Stimulated activated CD4-positive, alpha-beta T cell treated with anti-CD3 and anti-CD28 coated beads, TNF-alpha, amount 100 ng/mL, for 4 hours (primary cell): ENCODE data around the gene SYK.
"Not testable (repeated sequence)": the region's sequence is repeated elsewhere in the genome, so short reads cannot be mapped to it uniquely, and the experiment has no call there.

Experiments used
- DNase-seq, 3 experiments: peaks; one replicate each; pipeline ENCODE4 v3.0.0-alpha.2; 2020; ENCODE audit warnings: low read depth in 3 of 3

The SYK gene

GRCh38 chr9:90880669-90881068, 79.0 kb downstream of the SYK start:
- DNase-seq: no peak

GRCh38 chr9:90881648-90882047, 80.0 kb downstream of the SYK start:
- no peak for DNase-seq

DNA sequence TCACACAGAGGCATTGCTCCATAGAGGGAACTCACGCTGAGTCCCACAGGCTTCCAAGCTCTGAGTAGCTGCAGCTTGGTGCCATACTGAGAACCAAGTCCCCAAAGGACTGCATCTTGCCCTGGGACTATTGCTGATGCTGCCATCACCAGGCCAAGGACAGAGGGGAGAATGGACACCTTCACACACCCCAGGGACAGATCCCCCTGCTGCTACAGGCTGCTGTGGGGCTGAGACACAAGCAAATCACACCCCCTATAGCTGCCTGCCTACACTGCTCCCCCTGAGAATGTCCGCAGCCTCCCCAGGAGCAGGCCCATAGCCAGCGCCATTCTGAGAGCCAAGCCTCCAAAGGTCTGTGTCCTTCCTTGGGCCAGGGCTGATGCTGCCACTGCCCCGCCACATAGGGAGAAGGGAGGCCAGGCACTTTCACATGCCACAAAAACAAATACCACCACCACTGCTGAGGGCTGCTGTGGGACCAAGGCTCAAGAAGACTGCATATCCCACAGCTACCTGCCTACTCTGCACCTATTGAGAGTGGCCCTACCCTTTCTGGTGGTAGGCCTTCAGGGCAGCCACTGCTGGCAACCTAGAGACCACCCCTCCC, 81.5 kb downstream of the SYK start:
- DNase-seq: no peak

DNA sequence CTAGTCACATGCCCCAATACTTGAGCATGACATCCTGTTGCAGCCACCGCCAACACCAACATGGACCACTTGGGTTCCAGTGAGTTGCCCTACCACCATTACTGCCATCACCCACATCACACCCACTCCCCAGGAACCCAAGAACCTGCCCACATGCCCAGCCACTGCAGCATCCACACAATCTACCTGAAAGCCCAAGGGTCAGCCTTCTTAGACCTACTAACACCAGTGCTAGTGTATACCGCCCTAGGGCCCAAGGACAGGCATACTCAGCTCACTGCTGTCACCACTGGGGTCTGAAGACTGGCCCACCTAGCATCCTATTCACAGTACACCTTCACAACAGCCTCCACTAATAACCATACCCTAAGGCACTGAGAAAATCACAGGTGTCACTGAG, 82.0 kb downstream of the SYK start:
- DNase-seq: no peak

DNA sequence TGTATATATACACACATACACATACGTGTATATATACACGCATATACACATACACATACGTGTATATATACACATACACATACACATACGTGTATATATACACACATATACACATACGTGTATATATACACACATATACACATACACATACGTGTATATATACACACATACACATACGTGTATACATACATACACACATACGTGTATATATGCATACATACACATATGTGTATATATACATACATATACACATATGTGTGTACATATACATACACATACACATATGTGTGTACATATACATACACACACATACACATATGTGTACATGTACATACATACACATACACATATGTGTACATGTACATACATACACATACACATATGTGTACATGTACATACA, 82.6 kb downstream of the SYK start:
- DNase-seq: no peak

DNA sequence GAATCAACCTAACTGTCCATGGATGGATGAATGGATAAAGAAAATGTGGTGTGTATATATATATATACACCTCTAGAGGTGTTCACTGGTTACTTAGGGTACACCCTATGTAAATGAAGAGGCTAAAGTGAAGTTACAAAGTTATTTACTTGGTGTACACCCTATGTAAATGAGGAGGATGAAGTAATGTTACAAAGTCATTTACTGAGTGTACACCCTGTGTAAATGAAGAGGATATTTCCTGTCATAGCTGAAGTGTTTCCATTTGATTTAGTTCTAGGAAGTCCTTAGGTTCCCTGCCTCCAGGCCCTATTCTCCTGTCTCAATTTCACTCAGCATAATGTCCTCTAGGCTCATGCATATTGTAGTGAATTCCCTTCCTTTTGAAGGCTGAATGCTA, 85.2 kb downstream of the SYK start:
- DNase-seq: not testable (repeated sequence)

- no peak for DNase-seq
Observed at GRCh38 chr9:90888941-90889340, 87.3 kb downstream of the SYK start.

- DNase-seq: no peak
Observed at GRCh38 chr9:90890146-90890810, 88.7 kb downstream of the SYK start.

- DNase-seq: no peak
Observed at GRCh38 chr9:90891308-90892040, 89.9 kb downstream of the SYK start.

DNA sequence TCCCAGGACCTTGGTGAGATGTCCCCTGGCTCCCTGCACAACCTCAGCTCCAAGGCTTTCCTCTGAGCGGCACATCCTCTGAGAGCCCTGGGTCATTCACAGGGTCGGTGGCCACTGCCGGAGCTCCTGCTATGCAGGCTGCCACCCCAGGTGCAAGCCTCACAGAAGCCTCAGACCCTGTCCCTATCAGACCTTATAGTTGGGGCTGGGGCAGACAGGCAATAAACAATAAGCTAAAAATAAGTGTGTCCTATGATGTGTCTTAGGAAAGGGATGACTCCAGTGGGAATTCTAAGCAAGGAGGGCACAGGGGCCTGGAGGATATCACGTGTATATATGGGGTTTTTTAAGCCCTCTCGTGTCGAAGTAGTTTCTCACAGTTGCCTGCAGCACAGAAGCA, 91.3 kb downstream of the SYK start:
- no peak for DNase-seq

GRCh38 chr9:90893706-90894105, 92.1 kb downstream of the SYK start:
- no peak for DNase-seq

DNA sequence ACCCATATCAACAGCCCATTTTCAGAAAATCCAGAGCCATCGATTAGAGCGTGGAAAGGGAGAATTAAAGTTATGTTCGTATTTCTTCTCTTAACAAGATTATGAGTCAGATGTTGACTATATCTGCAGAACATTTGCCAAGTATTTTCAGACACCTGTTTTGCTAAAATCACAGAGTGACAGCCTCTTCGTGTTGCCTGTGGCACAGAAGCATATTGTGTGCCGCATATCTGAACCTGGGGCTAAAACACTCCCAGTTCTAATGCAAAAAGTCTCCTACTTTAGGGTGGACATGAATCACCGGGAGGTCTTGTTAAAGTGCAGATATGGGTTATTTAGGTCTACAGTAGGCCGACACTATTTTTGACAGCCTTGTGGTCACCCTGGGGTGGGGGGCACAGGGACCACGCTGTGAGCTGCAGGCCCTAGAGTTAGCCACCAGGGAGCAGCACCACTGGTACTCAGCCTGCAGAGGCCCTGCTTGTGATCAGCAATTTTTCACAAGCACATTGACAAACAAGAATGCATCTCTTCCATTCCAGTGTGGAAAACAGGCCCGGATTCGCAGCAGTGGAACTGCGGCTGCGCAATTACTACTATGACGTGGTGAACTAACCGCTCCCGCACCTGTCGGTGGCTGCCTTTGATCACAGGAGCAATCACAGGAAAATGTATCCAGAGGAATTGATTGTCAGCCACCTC, 93.5 kb downstream of the SYK start:
- no peak for DNase-seq

DNA sequence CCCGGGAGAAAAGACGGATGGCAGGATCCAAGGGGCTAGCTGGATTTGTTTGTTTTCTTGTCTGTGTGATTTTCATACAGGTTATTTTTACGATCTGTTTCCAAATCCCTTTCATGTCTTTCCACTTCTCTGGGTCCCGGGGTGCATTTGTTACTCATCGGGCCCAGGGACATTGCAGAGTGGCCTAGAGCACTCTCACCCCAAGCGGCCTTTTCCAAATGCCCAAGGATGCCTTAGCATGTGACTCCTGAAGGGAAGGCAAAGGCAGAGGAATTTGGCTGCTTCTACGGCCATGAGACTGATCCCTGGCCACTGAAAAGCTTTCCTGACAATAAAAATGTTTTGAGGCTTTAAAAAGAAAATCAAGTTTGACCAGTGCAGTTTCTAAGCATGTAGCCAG, 94.2 kb downstream of the SYK start:
- no peak for DNase-seq

DNA sequence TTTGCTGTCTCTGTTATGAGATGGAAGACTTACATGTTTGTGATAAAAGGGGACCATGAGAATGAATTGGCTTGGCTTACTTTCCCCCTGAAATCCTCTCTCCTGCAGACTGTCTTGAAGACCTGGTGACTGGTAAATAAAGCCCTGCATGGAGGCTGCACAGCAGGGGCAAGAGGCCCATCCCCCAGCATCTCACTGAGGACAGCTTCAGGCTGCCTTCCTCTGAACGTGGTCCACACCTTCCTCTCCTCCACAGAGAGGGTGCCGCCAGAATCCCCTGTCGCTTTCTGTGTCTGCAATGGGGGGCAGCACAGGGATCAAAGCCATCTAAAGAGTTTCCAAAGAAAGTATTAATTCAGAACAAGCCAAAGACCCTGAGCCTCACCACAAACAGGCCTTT, 94.6 kb downstream of the SYK start:
- no peak for DNase-seq

GRCh38 chr9:90898228-90898627, 96.6 kb downstream of the SYK start:
- no peak for DNase-seq

DNA sequence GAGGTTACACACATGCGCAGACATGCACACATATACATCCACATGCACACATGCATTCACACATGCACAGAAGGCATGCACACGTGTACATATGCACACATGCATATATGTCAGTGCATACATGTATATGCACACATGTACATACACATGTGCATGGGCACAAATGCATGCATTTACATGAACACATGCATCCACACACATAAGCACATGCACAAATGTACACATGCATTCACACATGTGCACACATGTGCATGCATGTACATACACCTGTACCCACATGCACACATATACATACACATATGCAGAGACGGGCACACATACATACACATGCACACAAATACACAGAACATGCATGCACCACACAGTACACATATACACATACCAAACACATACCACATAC, 97.7 kb downstream of the SYK start:
- no peak for DNase-seq

GRCh38 chr9:90900130-90900529, 98.5 kb downstream of the SYK start:
- no peak for DNase-seq

DNA sequence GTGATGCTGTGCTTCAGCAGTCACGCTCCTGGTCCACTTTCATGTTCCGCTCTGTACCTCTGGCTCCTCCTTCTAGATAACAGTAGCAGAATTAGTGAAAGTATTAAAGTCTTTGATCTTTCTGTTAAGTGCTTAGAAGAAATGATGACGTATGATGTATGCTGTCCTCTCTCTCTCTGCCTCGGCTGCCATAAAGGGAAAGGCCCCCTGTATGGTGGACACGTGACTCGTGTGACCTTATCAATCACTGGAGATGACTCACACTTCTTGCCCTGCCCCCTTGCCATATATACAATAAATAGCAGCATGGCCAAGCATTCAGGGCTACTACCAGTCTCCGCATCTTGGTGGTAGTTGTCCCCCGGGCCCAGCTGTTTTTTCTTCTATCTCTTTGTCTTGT, 100.3 kb downstream of the SYK start:
- DNase-seq: no peak

GRCh38 chr9:90903766-90904424, 102.3 kb downstream of the SYK start:
- no peak for DNase-seq

DNA sequence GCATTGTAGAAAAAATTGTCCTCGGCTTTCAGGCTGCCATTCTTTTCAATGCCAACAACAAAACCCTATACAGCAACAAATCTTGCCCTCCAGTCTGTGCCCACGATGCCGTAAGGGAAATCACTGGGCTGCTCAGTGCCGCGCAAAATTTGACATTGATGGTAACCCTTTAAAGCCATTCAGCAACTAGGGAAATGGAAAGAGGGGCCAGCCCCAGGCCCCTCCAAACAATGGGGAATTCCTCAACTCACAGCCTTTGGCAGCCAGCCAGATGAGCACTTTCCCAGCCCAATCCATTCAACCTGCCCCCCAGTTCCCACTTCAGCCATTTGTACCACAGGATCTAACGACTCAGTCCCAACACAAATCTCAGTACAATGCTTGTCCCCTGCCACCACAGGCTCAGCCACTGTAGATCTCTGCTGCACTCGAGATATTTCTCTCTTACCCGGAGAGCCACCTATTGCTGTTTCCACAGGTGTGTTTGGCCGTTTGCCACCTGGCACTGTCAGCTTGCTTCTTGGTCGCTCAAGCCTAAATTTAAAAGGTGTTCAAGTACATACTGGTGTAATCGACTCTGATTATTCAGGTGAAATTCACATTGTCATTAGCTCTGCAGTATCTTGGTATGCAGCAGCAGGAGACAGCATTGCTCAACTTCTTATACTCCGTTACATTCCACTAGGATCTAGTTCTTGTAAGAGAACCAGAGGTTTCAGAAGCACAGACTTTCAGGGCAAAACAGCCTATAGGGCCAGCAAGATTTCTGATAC, 103.3 kb downstream of the SYK start:
- DNase-seq: no peak

DNA sequence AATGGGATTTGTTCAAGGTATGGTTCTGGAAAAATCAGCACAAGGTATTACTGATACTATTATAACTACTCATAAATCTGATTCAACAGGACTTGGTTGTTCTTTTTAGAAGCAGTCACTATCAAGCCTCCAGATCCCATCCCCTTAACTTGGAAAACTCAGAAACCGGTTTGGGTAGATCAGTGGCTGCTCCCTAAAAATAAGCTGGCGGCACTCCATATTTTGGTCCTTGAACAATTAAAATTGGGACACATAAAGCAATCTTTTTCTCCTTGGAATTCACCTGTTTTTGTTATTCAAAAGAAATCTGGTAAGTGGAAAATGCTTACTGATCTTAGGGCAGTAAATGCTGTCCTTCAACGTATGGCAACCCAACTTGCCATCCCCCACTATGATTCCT, 104.2 kb downstream of the SYK start:
- no peak for DNase-seq
